Caco-2 (cell line): ENCODE results near the gene SDS. TPM values are rescaled to one million over a fixed set of nuclear protein-coding genes. Genes with fewer than 3 reads are reported as not detected.

Source experiments
- BruUV-seq: library from RNA; stranded (reverse); fragments of 400-500 nt; replicated peaks from 2 replicates; lab custom pipeline; 2021; lab: Mats Ljungman, UMichigan
- CTCF ChIA-PET: fragments of 300-600 bp; sonication (Branson Sonifier 250); formaldehyde crosslinking; loops from one replicate; lab custom pipeline; 2022; ENCODE audit warnings: antibody characterized with exemption; lab: Charles Lee
- POLR2A ChIA-PET: fragments of 300-600 bp; sonication (Branson Sonifier 250); formaldehyde crosslinking; loops from one replicate; lab custom pipeline; 2022; ENCODE audit warnings: antibody characterized with exemption; lab: Charles Lee
- DNase-seq, 2 experiments: peaks; one replicate each; pipeline versions ENCODE4 v3.0.0 to v3.0.0-alpha.2; 2020 to 2022
- H3K27me3 ChIP-seq: replicated peaks from 2 replicates; pipeline ENCODE4 v1.6.0; 2011; ENCODE audit warnings: low read length; ENCODE audit not compliant: control insufficient read depth, insufficient read depth
- H3K36me3 ChIP-seq: 2 replicates; pipeline ENCODE4 v1.5.1; 2011; ENCODE audit warnings: low read length; ENCODE audit not compliant: control insufficient read depth, insufficient read depth
- H3K4me1 ChIP-seq: fragments of 250-450 bp; sonication (Bioruptor Pico); 2 replicates; pipeline ENCODE4 v1.5.1; 2020; ENCODE audit warnings: mild to moderate bottlenecking
- H3K4me3 ChIP-seq: 2 replicates; pipeline ENCODE4 v1.5.1; 2011; ENCODE audit warnings: low read depth, mild to moderate bottlenecking, control low read depth, low read length
- H3K9me3 ChIP-seq: fragments of 250-450 bp; sonication (Bioruptor Pico); 2 replicates; pipeline ENCODE4 v1.5.1; 2020; ENCODE audit warnings: mild to moderate bottlenecking, moderate library complexity
- H3K27ac Mint-ChIP-seq: one replicate; pipeline ENCODE4 v1.8.0; 2022; ENCODE audit warnings: mixed read lengths; ENCODE audit not compliant: unreplicated experiment
- H3K27me3 Mint-ChIP-seq: one replicate; pipeline ENCODE4 v1.8.0; 2022; ENCODE audit warnings: mixed read lengths; ENCODE audit not compliant: insufficient read depth, unreplicated experiment
- H3K36me3 Mint-ChIP-seq: one replicate; pipeline ENCODE4 v1.8.0; 2022; ENCODE audit warnings: mild to moderate bottlenecking, mixed read lengths; ENCODE audit not compliant: insufficient read depth, unreplicated experiment
- H3K4me1 Mint-ChIP-seq: one replicate; pipeline ENCODE4 v1.8.0; 2022; ENCODE audit warnings: low read depth, mixed read lengths; ENCODE audit not compliant: unreplicated experiment
- H3K4me3 Mint-ChIP-seq: one replicate; pipeline ENCODE4 v1.8.0; 2022; ENCODE audit warnings: mild to moderate bottlenecking, moderate library complexity, mixed read lengths; ENCODE audit not compliant: unreplicated experiment
- H3K9me3 Mint-ChIP-seq: one replicate; pipeline ENCODE4 v1.8.0; 2022; ENCODE audit warnings: mixed read lengths; ENCODE audit not compliant: unreplicated experiment
- CTCF ChIP-seq, 2 experiments: fragments of 200-600 bp in 1 of 2; IDR thresholded peaks; 1 replicate in 1 of 2; 2 replicates in 1 of 2; pipeline versions ENCODE4 v1.5.1 to v1.8.0; 2011 to 2022; ENCODE audit warnings: antibody characterized with exemption in 1 of 2, control low read depth in 1 of 2, inconsistent platforms in 1 of 2, low read depth in 1 of 2, low read length in 1 of 2, mild to moderate bottlenecking in 1 of 2, moderate library complexity in 1 of 2; ENCODE audit not compliant: insufficient read depth in 1 of 2, severe bottlenecking in 1 of 2, unreplicated experiment in 1 of 2
- intact Hi-C: fragments of 100-400 bp; cut with micrococcal nuclease; formaldehyde crosslinking; loops from one replicate; pipeline ENCODE4 v1.10.0; 2022; ENCODE audit not compliant: unreplicated experiment
- total RNA-seq: library from RNA; stranded (reverse); gene quantifications from 2 replicates; pipeline ENCODE4 v1.2.3, GENCODE V29; 2022

The SDS gene
- total RNA-seq, 1 experiment from 2014 or later, result not detected

- H3K27me3 ChIP-seq, result no peaks in the 10 kb centered on the region; the same call in 1 of the 2 replicates
- Mint-ChIP-seq H3K4me1 (no peaks in the 10 kb centered on the region), H3K4me3 (no peak overlapping the region), H3K27me3 (peaks cover 3% of the 10 kb centered on the region), H3K27ac (no peak overlapping the region), H3K36me3 (no peaks in the 10 kb centered on the region), H3K9me3 (no peaks in the 10 kb centered on the region)
- TF ChIP-seq CTCF (IDR thresholded peaks at IDR 0.05; ENCODE audit: insufficient read depth in 1 of 2, low read depth in 1 of 2, low read length in 1 of 2, severe bottlenecking in 1 of 2, unreplicated experiment in 1 of 2), result no peak
- H3K9me3 ChIP-seq, result no peaks in the 10 kb centered on the region
- DNase-seq, result no peak
- intact Hi-C loops, result no loop called here
- CTCF ChIA-PET, result no interaction called here
- H3K36me3 ChIP-seq, result no peaks in the 10 kb centered on the region
- POLR2A ChIA-PET, result no interaction called here
- no TSS peak for BruUV-seq
- no peak overlapping the region for H3K4me3 ChIP-seq
- H3K4me1 ChIP-seq, result no peaks in the 10 kb centered on the region
Measured at GRCh38 chr12:113432986-113433385, 29.3 kb upstream of the SDS start.

GRCh38 chr12:113428482-113428881 lies 24.8 kb upstream of the SDS start:
- no peaks in the 10 kb centered on the region for H3K9me3 Mint-ChIP-seq
- TF ChIP-seq CTCF (IDR thresholded peaks at IDR 0.05; ENCODE audit: insufficient read depth in 1 of 2, low read depth in 1 of 2, low read length in 1 of 2, severe bottlenecking in 1 of 2, unreplicated experiment in 1 of 2), result no peak
- no peaks in the 10 kb centered on the region for H3K9me3 ChIP-seq

DNA sequence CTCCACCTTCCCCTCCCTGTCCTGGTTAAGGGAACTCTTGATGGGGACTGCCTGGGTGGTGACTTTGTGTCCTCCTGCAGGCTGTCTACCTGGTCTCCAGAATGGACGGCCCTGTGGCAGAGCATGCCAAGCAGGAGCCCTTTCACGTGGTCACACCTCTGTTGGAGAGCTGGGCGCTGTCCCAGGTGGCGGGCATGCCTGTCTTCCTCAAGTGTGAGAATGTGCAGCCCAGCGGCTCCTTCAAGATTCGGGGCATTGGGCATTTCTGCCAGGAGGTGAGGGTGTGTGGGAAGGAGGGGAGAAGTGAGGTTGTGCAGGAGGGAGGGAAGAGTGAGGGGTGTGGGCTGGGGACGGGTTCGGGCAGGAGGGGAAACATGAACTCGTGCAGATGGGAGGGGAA lies 24.2 kb upstream of the SDS start:
- ChIA-PET CTCF (no interaction called here), POLR2A (no interaction called here)
- Histone ChIP-seq H3K36me3 (no peaks in the 10 kb centered on the region), H3K4me3 (no peak overlapping the region), H3K9me3 (no peaks in the 10 kb centered on the region), H3K27me3 (no peaks in the 10 kb centered on the region), H3K4me1 (0 out of 2 replicates have a peak, but pooled peaks cover 2% of the 10 kb centered on the region)
- no TSS peak for BruUV-seq
- H3K27me3 Mint-ChIP-seq, result peaks cover 3% of the 10 kb centered on the region
- no peak overlapping the region for H3K4me3 Mint-ChIP-seq
- TF ChIP-seq CTCF (IDR thresholded peaks at IDR 0.05; ENCODE audit: insufficient read depth in 1 of 2, low read depth in 1 of 2, low read length in 1 of 2, severe bottlenecking in 1 of 2, unreplicated experiment in 1 of 2), result no peak
- DNase-seq, result no peak
- no peaks in the 10 kb centered on the region for H3K4me1 Mint-ChIP-seq
- H3K27ac Mint-ChIP-seq, result no peak overlapping the region
- H3K36me3 Mint-ChIP-seq, result no peaks in the 10 kb centered on the region
- H3K9me3 Mint-ChIP-seq, result no peaks in the 10 kb centered on the region
- intact Hi-C loops, result loop anchor here (5.0 kb wide), 1 partner anchor 231 kb away; no protein-coding TSS in a partner anchor

More at GRCh38 chr12:113428482-113428881, 24.8 kb upstream of the SDS start:
- Mint-ChIP-seq H3K4me3 (no peak overlapping the region), H3K36me3 (no peaks in the 10 kb centered on the region), H3K27me3 (peaks cover 3% of the 10 kb centered on the region), H3K4me1 (no peaks in the 10 kb centered on the region), H3K27ac (no peak overlapping the region)
- ChIA-PET CTCF (interaction anchor here (0.7 kb wide), 1 partner anchor 377 kb away, joined by 4 read pairs; no protein-coding TSS in a partner anchor), POLR2A (no interaction called here)
- no peak for DNase-seq
- Histone ChIP-seq H3K36me3 (no peaks in the 10 kb centered on the region), H3K4me3 (no peak overlapping the region), H3K4me1 (no peaks in the 10 kb centered on the region), H3K27me3 (no peaks in the 10 kb centered on the region)
- intact Hi-C loops, result loop anchor here (5.0 kb wide), 1 partner anchor 231 kb away; no protein-coding TSS in a partner anchor
- BruUV-seq, result no TSS peak
